HG02885 (cell line): ENCODE results near the gene GUK1.

Experiments used
- ATAC-seq: cut with Tn5 transposase; IDR thresholded peaks from one replicate; pipeline ENCODE4 v1.9.1; 2021; ENCODE audit warnings: mild to moderate bottlenecking; ENCODE audit not compliant: unreplicated experiment, poor library complexity

The GUK1 gene

DNA sequence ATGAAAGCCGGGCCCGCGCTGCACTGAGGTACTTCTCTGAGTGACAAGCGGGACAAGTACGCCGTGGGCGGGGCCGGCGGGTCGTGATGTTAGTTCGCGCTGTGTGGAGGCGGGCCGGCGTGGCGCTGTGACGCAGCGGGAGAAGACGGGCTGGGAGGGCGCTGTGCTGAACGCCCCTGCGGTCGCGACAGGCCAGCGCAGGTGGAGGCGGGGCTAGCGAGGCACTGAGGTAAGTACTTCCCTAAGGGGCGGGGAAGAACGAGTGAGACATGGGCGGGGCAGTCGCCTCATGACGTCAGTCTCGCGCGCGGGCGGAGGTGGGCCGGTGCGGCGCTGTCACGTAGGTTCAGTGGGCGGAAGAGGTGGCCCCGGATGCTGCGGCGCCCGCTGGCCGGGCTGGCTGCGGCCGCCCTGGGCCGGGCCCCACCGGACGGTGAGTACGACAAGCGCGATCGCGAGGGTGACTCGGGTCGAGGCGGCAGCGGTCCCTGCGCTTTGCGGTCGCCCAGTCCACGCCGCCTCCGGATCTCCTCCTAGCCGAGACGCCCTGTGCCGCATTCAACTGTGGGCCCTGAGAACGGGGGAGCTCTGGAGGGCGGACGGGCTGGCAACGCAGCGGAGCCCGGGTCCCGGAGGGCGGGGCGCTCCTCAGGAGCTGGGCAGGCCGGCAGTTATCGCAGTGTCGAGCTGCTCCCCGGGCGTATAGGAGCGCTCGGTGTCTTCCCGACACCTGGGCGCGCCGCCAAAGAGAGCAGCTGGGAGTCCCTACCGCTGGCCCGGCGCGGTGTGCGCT is at the start of gene GUK1:
TSS of gene GUK1 (plus strand) at position 349 of the 793 bp plus-strand sequence. CDS start at position 373, 24 bp downstream.
- peak; percentile 91 for ATAC-seq

- ATAC-seq, result peak; percentile 54
Observed at GRCh38 chr1:228090613-228091081, 49.4 kb upstream of the GUK1 start.

- no peak for ATAC-seq
Observed at GRCh38 chr1:228091084-228091483, 49.0 kb upstream of the GUK1 start.

- ATAC-seq, result no peak
Observed at GRCh38 chr1:228092342-228093049, 47.6 kb upstream of the GUK1 start.

DNA sequence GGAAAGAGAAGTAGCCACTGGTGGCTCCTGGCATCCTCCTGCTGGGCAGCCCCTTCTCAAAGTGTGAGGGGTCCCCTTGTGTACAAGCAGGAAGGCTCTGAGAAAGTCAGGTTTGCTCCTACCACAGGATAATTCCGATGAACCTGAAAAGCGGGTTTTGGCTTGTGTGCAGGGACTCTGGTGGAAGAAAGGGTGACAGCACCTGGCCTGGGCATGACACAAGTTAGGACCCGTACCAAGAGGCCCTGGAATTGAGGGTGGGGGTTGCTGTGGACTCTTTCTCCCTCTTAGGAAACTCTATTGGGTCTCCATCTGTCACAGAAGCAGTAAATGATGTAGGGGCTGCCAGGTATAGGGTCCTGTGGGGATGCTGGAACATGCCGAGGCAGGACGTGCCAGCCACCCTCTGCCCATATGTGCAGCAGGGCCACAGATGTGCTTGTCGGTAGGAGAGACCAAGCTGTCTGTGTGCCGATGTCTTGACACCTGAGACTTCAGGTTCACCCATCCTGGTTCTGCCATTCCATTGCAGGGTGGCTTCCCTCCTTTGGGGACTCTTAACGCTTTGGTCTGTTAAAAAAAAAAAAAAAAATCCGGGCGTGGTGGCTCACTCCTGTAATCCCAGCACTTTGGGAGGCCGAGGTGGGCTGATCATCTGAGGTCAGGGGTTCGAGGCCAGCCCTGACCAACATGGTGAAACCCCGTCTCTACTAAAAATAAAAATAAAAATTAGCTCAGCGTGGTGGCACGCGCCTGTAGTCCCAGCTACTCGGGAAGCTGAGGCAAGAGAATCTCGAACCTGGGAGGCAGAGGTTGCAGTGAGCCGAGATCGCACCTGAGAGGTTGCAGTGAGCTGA is 46.8 kb upstream of the GUK1 start:
- ATAC-seq, result no peak

DNA sequence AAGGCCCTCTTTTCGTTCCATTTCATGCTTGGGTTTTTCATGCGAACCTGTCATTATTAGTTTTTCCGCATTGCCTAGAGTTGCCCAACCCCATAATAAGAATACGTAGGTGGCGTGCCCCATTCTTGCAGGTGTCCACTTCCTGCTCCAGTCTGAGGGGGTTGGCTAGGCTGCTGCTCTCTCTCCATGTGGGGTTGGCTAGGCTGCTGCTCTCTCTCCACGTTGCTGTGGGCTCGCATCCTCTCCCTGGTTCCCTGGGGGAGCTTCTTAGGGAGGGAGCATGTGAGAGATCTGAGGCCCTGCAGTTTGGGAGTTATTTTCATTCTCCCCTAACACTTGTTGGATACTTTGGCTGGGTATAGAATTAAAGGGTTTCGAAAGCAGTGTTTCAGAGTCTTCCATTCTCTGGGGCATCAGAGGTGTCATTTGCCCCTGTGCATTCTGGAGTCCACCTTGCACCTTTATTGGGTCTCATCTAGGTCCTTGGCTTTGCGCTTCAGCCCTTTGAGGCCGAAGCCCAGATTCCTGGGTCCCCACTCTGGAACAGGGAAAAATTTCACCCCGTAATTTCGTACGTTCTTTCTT is 45.6 kb upstream of the GUK1 start:
- no peak for ATAC-seq

DNA sequence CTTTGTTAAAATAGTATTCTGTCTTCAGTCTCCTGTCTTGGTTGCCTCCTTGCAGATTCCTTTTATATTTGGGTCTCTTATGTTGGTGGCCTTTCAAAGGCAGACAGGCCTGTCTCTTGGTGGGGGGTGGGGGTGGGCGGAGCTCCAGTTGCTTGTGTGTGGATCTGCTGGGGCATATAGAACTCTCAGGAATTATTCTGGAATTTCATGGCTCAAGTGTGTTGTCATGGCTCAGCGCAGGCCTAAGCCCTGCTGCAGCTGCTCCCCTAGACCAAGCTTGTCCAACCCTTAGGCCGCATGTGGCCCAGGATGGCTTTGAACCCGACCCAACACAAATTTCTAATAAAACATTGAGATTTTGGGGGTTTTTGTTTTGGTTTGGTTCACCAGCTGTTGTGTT is 44.9 kb upstream of the GUK1 start:
- ATAC-seq, result no peak

- ATAC-seq, result no peak
Observed at GRCh38 chr1:228095938-228096337, 44.1 kb upstream of the GUK1 start.

GRCh38 chr1:228096416-228097332 is 43.4 kb upstream of the GUK1 start:
- no peak for ATAC-seq

DNA sequence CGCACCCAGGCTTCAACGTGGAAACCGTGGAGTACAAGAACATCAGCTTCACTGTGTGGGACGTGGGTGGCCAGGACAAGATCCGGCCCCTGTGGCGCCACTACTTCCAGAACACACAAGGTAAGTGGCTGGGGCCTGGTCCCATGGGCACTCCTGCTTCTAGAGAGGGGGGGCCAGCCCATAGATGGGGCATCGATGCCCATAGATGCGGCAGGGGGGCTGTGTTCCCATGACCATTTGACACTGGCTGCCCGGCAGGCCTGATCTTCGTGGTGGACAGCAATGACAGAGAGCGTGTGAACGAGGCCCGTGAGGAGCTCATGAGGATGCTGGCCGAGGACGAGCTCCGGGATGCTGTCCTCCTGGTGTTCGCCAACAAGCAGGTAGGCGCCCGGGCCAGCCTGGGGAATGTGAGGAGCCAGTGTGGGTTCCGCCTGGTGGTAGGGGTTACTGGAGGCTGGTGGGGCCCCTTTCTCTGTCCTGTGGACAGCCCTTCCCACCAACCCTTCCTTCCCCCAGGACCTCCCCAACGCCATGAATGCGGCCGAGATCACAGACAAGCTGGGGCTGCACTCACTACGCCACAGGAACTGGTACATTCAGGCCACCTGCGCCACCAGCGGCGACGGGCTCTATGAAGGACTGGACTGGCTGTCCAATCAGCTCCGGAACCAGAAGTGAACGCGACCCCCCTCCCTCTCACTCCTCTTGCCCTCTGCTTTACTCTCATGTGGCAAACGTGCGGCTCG is 42.6 kb upstream of the GUK1 start:
- no peak for ATAC-seq

DNA sequence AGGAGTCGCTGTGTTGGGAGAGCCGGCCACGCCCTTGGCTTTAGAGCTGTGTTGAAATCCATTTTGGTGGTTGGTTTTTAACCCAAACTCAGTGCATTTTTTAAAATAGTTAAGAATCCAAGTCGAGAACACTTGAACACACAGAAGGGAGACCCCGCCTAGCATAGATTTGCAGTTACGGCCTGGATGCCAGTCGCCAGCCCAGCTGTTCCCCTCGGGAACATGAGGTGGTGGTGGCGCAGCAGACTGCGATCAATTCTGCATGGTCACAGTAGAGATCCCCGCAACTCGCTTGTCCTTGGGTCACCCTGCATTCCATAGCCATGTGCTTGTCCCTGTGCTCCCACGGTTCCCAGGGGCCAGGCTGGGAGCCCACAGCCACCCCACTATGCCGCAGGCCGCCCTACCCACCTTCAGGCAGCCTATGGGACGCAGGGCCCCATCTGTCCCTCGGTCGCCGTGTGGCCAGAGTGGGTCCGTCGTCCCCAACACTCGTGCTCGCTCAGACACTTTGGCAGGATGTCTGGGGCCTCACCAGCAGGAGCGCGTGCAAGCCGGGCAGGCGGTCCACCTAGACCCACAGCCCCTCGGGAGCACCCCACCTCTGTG is 41.7 kb upstream of the GUK1 start:
- ATAC-seq, result no peak

DNA sequence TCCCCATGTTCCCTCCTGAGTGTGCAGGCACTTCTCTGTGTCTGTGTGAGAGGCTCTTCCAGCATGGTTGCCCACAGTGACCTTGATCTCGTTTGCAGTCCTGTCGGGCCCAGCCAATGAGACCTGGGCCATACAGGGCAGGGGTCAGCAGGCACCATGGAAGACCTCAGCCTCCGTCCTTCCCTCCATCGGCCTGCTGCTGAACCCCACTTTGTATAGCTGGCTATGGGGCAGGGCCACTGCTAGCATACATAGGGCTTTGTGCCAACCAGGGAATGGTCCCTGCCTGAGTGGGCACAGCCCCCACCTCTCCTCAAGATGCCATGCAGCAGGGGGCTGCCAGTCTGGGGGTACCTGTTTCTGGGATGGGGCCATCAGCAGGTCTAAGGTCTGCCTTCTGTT is 40.7 kb upstream of the GUK1 start:
- no peak for ATAC-seq

DNA sequence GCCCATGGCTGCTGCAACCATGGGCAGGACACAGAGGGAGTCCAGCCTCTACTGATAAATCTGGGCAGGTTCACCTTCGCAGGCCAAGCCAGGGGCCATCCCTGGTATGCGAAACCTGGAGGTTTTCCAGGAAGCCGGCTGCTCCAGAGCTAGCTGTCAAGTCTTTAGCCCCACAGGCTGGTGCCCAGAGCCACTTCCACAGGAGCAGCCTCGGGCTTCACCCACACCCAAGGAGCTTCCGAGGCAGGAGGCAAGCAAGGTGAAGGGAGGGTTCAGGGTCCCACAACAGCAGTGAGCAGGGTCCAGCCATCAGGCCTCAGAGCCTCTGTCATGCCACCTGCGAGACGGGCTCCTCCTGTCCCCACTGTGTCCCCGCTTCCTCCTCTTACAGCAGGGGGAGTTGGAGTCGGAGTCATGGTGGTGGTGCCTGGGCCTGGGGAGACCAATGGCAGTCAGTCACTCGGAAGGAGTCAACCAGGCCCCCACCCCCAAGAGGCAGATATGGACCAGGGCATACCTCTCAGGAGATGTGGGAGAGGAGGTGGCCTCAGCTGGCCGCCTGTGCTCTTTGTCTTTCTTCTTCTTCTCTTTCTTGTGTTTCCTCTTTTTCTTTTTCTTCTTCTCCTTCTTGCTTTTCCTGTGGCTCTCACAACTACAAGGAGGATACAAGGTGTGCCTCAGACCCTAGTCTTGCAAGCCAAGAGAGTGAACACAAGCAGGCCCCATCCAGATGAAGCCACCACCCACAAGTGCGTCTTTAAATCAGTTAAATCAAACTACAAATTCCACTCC is 39.1 kb upstream of the GUK1 start:
- no peak for ATAC-seq

DNA sequence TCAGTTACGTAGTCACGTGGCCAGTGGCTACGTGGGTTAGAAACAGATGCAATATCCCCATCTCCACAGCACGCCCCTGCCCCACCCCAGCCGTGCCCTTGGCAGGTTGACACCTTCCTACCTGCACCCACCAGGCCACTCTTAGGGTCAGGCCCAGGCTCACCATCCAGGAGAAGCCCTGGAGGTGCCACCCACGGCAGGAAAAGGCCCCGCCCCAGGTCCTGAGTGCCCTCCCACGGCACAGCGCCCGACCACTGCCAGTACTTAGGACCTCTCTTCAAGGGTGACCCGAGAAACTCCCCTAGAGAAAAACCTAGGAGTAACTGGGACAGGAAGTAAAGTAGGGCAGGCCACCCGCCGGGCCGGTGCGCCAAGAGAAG is 38.5 kb upstream of the GUK1 start:
- ATAC-seq, result no peak

DNA sequence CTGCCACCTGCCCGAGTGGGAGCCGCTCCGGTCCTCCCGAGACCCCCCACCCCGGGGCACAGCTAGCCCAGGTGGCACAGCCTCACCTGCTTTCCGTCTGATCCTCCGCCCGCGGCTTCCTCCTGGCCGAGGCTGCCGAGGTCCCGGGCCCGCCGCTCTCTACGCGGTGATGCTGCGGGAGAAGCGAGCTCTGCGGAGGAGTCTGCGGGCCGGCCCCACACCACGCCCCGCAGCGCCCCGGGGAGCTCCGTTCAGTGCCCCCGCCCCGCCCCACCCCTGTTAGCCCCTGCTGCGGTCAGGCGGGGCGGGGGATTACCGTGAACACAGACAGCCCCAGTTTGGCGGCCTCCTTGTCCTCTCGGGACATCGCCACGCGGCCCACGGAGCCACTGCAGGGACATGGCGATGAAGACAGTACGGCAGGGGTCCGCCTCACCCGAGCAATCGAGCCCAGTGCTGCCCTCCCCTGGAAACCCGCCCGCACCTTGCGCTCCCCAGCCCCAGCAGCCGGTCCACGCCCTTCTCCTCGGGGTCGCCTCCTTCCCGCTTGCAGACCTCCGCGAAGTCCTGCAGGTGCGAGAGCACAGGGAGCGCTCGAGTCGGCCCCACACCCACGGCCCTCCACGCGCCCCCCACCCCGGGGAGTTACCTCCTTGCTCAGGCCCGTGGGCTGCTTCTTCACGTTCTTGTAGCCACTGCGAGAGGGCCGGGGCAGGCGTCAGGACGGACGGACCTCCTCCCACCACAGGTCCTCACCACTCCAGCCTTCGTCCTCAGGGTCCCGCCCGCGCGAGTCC is 37.9 kb upstream of the GUK1 start:
- ATAC-seq, result peak; percentile 30

DNA sequence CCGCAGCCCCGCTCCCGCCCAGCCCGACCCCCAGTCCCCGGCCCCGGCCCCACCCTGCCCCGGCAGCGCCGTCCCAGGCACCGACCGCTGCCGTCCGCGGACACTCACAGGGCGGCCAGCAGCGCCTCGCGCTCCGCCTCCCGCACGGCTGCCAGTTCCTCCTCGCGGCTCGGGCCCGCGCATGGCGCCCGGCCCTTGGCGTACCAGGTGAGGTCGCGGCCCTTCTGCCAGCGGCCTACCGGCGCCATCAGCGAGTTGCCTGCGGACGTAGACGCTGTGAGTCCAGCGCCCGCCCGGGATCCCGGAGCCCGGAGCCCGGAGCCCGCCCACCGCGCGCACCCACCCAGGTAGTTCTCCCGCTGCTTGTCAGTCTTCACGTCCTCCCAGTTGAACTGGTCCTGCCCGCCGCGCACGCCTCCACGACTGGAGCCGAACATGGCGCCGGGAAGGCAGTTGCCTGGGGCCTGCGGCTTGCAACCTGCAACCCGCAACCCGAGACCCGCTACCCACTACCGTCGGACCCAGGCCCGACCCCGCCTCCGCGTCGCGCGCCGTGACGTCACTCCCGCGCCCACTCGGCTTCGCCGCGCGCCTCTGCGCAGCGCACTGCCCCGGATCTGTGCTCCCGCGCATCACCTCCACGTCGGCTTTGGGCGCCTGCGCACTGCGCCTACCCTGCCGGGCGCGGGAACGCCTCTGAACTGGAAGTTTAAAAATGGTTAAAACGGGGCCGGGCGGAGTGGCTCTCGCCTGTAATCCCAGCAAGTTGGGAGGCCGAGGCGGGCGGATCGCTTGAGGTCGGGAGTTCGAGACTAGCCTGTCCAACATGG is 37.1 kb upstream of the GUK1 start, which contains the start of gene C1orf35:
TSS of gene C1orf35 (minus strand) at position 535 of the 830 bp plus-strand sequence. CDS start at position 437, 98 bp downstream.
- peak; percentile 77 for ATAC-seq
